ENCODE measurements around the gene TRIM65.

DNA sequence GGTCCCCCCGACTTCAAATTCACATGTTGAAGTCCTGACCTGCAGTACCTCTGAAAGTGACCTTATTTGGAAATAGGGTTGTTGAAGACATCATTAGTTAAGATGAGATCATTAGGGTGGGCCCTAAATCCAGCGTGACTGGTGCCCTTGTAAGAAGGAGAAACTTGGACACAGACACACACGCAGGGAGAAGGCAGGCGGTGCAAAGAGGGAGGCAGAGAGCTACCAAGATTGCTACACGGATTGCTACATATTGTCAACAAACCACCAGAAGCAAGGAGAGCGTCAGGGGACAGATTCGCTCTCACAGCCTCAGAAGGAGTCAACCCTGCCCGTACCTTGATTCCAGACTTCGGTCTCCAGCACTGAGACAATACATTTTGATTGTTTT, 34.8 kb downstream of the TRIM65 start:
- TF ChIP-seq EZH2phosphoT487 (IDR thresholded peaks at IDR 0.05; ENCODE audit: borderline replicate concordance) (no peak), CTCF (conservative IDR thresholded peaks at IDR 0.05; ENCODE audit: low read length) (no peak)

Data from Loucy (cell line).